ENCODE measurements around the gene TEAD3.
"Not testable (repeated sequence)": the region's sequence is repeated elsewhere in the genome, so short reads cannot be mapped to it uniquely, and the experiment has no call there.

TEAD3 gene

DNA sequence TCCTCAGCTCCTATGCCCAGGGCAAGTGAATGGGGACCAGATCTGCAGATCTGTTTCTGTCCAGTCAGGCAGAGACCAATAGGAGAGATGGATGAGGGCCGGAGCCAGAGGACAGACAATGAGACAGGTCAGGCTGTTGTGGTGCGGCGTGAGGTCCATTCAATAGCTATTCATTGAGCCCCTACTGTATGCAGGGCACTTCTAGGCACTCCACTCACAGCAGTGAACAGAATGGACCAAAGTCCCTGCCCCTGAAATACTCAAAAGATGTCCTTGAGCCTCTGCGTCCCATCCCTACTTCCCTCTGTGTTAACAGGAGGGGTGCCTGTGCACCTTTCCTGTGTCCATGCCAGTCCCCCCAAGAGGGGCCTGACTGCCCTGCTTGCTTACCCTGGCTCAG lies 24.4 kb upstream of the TEAD3 start:
- H3K4me3 ChIP-seq (replicated peaks; ENCODE audit: low read depth, low read length) = no peak overlapping the region
- TF ChIP-seq, protein P1, sequence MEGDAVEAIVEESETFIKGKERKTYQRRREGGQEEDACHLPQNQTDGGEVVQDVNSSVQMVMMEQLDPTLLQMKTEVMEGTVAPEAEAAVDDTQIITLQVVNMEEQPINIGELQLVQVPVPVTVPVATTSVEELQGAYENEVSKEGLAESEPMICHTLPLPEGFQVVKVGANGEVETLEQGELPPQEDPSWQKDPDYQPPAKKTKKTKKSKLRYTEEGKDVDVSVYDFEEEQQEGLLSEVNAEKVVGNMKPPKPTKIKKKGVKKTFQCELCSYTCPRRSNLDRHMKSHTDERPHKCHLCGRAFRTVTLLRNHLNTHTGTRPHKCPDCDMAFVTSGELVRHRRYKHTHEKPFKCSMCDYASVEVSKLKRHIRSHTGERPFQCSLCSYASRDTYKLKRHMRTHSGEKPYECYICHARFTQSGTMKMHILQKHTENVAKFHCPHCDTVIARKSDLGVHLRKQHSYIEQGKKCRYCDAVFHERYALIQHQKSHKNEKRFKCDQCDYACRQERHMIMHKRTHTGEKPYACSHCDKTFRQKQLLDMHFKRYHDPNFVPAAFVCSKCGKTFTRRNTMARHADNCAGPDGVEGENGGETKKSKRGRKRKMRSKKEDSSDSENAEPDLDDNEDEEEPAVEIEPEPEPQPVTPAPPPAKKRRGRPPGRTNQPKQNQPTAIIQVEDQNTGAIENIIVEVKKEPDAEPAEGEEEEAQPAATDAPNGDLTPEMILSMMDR (IDR thresholded peaks at IDR 0.05; ENCODE audit: low read depth, low read length, missing control alignments) = no peak
- DNase-seq (ENCODE audit: extremely low read depth, low read depth) = no peak

DNA sequence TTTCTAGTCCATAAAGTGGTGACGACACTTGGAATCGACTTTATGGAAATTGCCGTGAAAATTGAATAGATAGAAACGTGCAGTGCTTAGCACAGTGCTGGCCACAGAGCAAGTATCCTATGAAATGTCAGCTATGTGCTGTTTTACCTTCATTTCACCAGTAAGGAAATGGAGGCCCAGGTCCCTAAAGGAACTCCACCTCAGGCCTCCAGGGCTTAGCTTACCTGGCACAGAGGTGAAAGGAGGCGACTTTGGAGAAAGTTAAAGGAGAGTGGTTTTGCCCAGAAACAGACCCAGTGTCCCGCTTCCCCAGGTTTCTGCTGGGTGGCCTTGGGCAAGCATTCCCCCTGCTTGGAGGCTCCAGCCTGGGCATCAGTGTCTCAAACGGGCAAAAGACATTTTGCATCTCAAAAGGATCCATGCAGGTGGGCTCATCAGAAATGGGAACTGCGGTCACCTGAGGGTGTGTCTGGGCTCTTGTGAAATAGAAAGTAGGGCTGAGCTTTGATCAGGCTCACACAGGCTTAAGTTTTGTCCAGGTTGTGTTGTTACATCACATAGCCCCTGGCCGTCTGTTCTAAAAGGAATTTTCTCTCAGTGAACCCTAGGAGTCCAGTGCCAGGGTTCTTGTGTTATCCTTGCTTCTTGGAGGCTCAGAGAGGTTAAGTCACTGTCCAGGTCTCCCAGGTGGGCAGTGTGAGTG lies 22.6 kb upstream of the TEAD3 start:
- H3K4me3 ChIP-seq (replicated peaks; ENCODE audit: low read depth, low read length) = no peak overlapping the region
- TF ChIP-seq, protein P1 (IDR thresholded peaks at IDR 0.05; ENCODE audit: low read depth, low read length, missing control alignments) = no peak
- DNase-seq (ENCODE audit: extremely low read depth, low read depth) = no peak

DNA sequence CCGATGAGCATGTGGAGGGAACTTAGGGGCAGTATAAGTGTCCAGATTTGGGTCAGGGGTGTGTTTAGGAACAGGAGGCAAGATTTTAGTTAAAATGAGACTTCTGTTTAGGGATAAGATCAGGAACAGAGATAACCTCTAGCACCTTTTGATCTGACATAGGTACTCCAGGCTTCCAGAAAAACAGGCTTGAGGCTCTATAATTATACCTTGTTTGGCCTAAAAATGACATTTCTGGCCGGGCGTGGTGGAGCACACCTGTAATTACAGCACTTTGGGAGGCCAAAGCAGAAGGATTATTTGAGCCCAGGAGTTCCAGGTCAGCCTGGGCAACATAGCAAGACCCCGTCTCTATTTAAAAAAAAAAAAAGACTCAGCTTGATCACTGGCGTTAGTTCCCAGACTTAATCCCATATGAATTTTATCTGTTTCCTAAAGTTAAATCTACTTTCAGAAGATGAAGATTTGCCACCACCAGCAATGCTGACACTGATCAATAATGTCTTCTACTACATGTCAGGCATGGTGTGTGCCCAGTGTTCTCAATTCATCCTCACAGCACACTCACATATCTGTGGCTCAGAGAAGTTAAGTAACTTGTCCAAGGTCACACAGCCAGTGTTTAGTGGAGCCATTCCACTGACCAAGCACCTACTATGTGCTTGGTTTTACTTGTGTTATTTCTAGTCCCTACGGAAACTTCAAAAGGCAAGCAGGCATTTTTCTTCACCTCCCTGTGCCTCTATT lies 21.9 kb upstream of the TEAD3 start:
- no peak overlapping the region for H3K4me3 ChIP-seq (replicated peaks; ENCODE audit: low read depth, low read length)
- TF ChIP-seq, protein P1 (IDR thresholded peaks at IDR 0.05; ENCODE audit: low read depth, low read length, missing control alignments) = no peak
- DNase-seq (ENCODE audit: extremely low read depth, low read depth) = no peak

DNA sequence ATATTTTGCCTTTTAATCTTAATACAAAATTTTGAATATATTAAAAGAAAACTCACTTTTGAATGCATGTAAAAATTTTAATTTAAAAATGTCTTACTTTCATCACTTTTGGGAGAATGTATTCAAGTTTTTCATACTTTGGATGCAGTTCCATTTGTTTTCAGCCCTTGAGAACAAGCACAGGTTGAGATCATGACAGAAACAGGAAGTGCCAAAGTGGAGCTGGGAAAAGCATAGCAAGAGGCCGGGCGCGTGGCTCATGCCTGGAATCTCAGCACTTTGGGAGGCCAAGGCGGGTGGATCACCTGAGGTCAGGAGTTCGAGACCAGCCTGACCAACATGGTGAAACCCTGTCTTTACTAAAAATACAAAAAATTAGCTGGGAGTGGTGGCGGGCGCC lies 21.1 kb upstream of the TEAD3 start:
- not testable (repeated sequence) for H3K4me3 ChIP-seq (replicated peaks; ENCODE audit: low read depth, low read length); DNase-seq (ENCODE audit: extremely low read depth, low read depth)

DNA sequence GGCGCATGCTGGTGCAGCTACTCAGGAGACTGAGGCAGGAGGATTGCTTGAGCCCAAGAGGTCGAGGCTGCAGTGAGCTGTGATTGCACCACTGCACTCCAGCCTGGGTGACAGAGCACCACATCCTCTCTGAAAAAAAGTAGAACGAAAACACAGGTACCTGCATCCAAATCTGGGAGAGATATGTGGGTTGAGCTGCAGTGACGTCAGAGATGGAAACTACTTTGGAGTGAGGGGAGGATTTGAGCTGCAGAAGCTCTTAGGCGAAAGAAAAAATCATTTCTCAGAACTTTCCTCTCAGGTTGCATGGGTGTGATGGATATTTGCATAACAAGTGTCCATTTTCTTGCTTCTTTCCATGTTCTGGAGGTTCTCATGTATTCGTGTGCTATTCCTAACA lies 19.8 kb upstream of the TEAD3 start:
- TF ChIP-seq, protein P1 (IDR thresholded peaks at IDR 0.05; ENCODE audit: low read depth, low read length, missing control alignments) = no peak

DNA sequence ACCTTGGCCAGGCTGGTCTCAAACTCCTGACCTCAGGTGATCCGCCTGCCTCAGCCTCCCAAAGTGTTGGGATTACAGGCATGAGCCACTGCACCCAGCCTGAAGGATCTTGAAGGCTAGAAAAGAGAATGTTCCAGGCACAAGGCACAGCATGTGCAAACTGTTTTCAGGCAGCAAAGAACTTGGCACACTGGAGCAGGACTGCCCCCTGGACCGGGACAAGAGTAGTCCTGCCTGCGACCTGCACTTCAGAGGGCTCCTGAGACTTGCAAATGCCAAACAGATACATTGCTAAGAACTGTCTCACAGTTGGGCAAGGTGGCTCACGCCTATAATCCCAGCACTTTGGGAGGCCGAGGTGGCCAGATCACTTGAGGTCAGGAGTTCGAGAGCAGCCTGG lies 19.1 kb upstream of the TEAD3 start:
- not testable (repeated sequence) for DNase-seq (ENCODE audit: extremely low read depth, low read depth); H3K4me3 ChIP-seq (replicated peaks; ENCODE audit: low read depth, low read length)

More for the DNA sequence above, 19.8 kb upstream of the TEAD3 start:
- H3K4me3 ChIP-seq (replicated peaks; ENCODE audit: low read depth, low read length) = no peak overlapping the region
- no peak for DNase-seq (ENCODE audit: extremely low read depth, low read depth)

DNA sequence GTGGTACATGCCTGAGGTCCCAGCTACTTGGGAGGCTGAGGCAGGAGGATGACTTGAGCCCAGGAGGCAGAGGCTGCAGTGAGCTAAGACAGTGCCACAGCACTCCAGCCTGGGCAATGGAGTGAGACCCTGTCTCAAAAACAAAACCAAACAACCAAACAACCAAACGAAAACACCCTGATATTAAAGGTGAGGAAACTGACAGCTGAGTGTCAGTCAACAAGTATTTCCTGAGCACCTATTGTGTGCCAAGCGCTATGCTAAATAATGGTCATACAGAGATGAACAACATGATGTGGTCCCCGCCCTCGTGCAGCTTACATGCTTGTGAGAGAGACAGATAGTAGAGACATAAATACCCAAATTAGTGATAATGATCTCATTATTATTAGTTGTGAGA lies 17.7 kb upstream of the TEAD3 start:
- TF ChIP-seq, protein P1 (IDR thresholded peaks at IDR 0.05; ENCODE audit: low read depth, low read length, missing control alignments) = no peak
- no peak for DNase-seq (ENCODE audit: extremely low read depth, low read depth)
- H3K4me3 ChIP-seq (replicated peaks; ENCODE audit: low read depth, low read length) = no peak overlapping the region

DNA sequence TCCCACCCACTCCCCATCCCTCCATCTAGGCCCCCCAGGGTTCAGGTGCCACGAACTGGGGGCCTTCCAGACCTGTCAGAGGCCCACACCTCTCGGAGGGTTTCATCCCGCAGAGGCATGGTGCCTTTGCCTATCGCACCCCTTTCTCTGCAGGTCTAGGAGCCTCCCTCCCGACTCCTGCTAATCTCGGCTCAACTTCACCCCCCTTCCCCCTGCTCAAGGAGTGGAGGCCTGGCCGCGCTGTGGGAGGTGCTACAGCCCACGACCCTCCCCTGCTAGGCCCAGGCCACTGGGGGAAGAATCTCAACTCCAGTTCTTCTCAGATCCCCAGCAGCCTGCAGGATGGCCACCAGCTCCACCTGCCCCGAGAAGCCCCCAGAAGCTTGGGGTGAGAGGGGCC lies 15.9 kb upstream of the TEAD3 start, which contains the start of gene TULP1:
TULP1 (minus strand) TSS at position 157 of the 400 bp plus-strand sequence; CDS start at position 119, 38 bp downstream.
- H3K4me3 ChIP-seq (replicated peaks; ENCODE audit: low read depth, low read length) = no peak within 1 kb of the TSS
- TF ChIP-seq, protein P1 (IDR thresholded peaks at IDR 0.05; ENCODE audit: low read depth, low read length, missing control alignments) = no peak
- DNase-seq (ENCODE audit: extremely low read depth, low read depth) = no peak

All from HFF-Myc (cell line).